ENCODE data around the gene SPOCK1.

SPOCK1 gene

GRCh38 chr5:137400571-137400970 lies 98.6 kb downstream of the SPOCK1 start:
- H3K36me3 ChIP-seq (replicated peaks) = no peaks in the 10 kb centered on the region
- in situ Hi-C loops (cut with HindIII; ENCODE audit: low pct_ligation_motif_present, low sequenced_read_pairs) = no loop called here
- H3K27ac ChIP-seq = no peak overlapping the region
- no peak for DNase-seq
- no peaks in the 10 kb centered on the region for H3K27me3 ChIP-seq (replicated peaks)
- no peak for TF ChIP-seq CTCF (IDR thresholded peaks at IDR 0.05; ENCODE audit: low read depth, low read length, missing control alignments)
- H3K4me3 ChIP-seq (ENCODE audit: low read depth, low read length) = no peak overlapping the region

- no peak for TF ChIP-seq CTCF (IDR thresholded peaks at IDR 0.05; ENCODE audit: low read depth, low read length, missing control alignments)
- Histone ChIP-seq H3K27ac (no peak overlapping the region), H3K36me3 (replicated peaks) (no peaks in the 10 kb centered on the region), H3K27me3 (replicated peaks) (no peaks in the 10 kb centered on the region), H3K4me3 (ENCODE audit: low read depth, low read length) (no peak overlapping the region)
- no peak for DNase-seq
- in situ Hi-C loops (cut with HindIII; ENCODE audit: low pct_ligation_motif_present, low sequenced_read_pairs) = no loop called here
These were observed 99.2 kb downstream of the SPOCK1 start for GRCh38 chr5:137399911-137400310.

GRCh38 chr5:137398751-137399150 lies 100.4 kb downstream of the SPOCK1 start:
- H3K27me3 ChIP-seq (replicated peaks) = no peaks in the 10 kb centered on the region
- DNase-seq = no peak
- no peak for TF ChIP-seq CTCF (IDR thresholded peaks at IDR 0.05; ENCODE audit: low read depth, low read length, missing control alignments)
- H3K36me3 ChIP-seq (replicated peaks) = no peaks in the 10 kb centered on the region
- no peak overlapping the region for H3K27ac ChIP-seq
- no peak overlapping the region for H3K4me3 ChIP-seq (ENCODE audit: low read depth, low read length)
- in situ Hi-C loops (cut with HindIII; ENCODE audit: low pct_ligation_motif_present, low sequenced_read_pairs) = no loop called here

GRCh38 chr5:137398154-137398553 lies 101.0 kb downstream of the SPOCK1 start:
- no peak overlapping the region for H3K27ac ChIP-seq
- in situ Hi-C loops (cut with HindIII; ENCODE audit: low pct_ligation_motif_present, low sequenced_read_pairs) = no loop called here
- H3K4me3 ChIP-seq (ENCODE audit: low read depth, low read length) = no peak overlapping the region
- no peak for DNase-seq
- H3K27me3 ChIP-seq (replicated peaks) = no peaks in the 10 kb centered on the region
- TF ChIP-seq CTCF (IDR thresholded peaks at IDR 0.05; ENCODE audit: low read depth, low read length, missing control alignments) = no peak
- no peaks in the 10 kb centered on the region for H3K36me3 ChIP-seq (replicated peaks)

- Histone ChIP-seq H3K27me3 (replicated peaks) (no peaks in the 10 kb centered on the region), H3K27ac (no peak overlapping the region), H3K36me3 (replicated peaks) (no peaks in the 10 kb centered on the region), H3K4me3 (ENCODE audit: low read depth, low read length) (no peak overlapping the region)
- no peak for DNase-seq
- in situ Hi-C loops (cut with HindIII; ENCODE audit: low pct_ligation_motif_present, low sequenced_read_pairs) = no loop called here
- TF ChIP-seq CTCF (IDR thresholded peaks at IDR 0.05; ENCODE audit: low read depth, low read length, missing control alignments) = no peak
These were observed 103.9 kb downstream of the SPOCK1 start for GRCh38 chr5:137395011-137395755.

GRCh38 chr5:137394380-137394779 lies 104.7 kb downstream of the SPOCK1 start:
- H3K27me3 ChIP-seq (replicated peaks) = no peaks in the 10 kb centered on the region
- TF ChIP-seq CTCF (IDR thresholded peaks at IDR 0.05; ENCODE audit: low read depth, low read length, missing control alignments) = no peak
- H3K36me3 ChIP-seq (replicated peaks) = no peaks in the 10 kb centered on the region
- in situ Hi-C loops (cut with HindIII; ENCODE audit: low pct_ligation_motif_present, low sequenced_read_pairs) = no loop called here
- no peak overlapping the region for H3K4me3 ChIP-seq (ENCODE audit: low read depth, low read length)
- no peak overlapping the region for H3K27ac ChIP-seq
- DNase-seq = no peak
